WI38 (cell line): ENCODE measurements around the gene SGCD.
A peak's percentile ranks its signal among the peaks of the same experiment; 100 is the strongest.

Source experiments
- H3K4me3 ChIP-seq: 2 replicates; pipeline ENCODE4 v1.5.1; 2011; ENCODE audit warnings: low read depth, mild to moderate bottlenecking, control low read depth, low read length
- TF ChIP-seq, protein P1 (sequence below): IDR thresholded peaks from 2 replicates; pipeline ENCODE4 v1.5.1; 2012; ENCODE audit warnings: low read depth, mild to moderate bottlenecking, control low read depth, low read length

Gene SGCD

DNA sequence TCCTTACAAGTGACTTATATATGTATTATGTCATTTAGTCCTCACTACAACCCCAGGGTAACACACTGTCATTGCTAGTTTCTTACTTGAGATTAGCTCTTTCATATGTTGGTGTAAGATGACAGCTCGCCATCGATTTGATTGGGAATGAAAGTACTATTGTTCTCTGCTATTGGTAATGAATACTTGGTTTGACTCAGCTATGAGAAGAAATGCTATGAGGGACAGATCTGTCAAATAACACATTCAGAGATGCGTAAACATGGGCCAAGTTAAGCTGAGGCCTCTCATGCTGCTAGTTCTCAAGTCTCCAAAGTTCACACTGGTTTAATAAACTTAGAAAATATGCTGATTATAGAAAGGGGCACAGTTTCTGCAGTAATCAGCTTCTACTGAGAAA, 142.7 kb downstream of the SGCD start:
- H3K4me3 ChIP-seq: no peak overlapping the region
- TF ChIP-seq, protein P1, sequence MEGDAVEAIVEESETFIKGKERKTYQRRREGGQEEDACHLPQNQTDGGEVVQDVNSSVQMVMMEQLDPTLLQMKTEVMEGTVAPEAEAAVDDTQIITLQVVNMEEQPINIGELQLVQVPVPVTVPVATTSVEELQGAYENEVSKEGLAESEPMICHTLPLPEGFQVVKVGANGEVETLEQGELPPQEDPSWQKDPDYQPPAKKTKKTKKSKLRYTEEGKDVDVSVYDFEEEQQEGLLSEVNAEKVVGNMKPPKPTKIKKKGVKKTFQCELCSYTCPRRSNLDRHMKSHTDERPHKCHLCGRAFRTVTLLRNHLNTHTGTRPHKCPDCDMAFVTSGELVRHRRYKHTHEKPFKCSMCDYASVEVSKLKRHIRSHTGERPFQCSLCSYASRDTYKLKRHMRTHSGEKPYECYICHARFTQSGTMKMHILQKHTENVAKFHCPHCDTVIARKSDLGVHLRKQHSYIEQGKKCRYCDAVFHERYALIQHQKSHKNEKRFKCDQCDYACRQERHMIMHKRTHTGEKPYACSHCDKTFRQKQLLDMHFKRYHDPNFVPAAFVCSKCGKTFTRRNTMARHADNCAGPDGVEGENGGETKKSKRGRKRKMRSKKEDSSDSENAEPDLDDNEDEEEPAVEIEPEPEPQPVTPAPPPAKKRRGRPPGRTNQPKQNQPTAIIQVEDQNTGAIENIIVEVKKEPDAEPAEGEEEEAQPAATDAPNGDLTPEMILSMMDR: no peak

DNA sequence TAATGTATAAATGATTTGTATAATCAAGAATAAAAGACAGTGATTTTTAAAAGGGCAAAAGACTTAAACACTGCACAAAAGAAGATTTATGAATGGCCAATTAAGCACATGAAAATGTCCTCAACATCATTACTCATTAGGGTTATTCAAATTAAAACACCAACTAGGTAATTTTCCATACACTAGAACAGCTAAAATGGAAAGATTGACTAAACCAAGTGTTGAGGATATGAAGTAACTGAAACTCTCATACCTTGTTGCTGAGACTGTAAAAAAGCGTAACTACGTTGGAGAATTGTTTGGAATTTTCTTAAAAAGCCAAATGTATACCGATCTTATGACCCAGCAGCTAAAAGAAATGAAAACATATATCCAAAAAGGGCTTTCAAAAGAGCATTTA, 144.9 kb downstream of the SGCD start:
- TF ChIP-seq, protein P1: no peak
- no peak overlapping the region for H3K4me3 ChIP-seq

DNA sequence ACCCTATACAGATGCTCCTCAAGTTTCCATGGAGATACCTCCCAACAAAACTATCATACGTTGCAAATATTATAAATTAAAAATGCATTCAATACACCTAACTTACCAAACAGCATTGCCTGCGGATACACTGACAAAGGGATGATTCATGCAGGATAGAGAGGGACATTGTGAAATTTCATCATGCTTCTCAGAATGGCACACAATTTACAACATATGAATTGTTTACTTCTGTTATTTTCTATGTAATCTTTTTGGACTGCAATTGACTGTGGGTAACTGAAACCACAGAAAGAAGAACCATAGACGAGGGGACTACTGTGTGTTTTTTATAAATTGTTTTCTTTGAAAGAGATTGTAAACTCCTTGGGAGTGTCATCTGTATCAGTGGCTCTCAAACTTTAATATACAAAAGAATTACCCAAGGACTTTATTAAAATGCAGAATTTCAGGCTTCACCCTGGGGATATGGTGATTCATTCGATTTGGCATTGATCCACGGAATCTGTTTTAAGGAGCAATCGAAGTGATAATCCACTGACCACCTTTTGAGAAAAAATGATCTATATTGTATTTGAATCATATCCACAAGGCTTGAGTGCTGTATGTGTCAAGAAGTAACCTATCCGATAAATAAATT, 146.4 kb downstream of the SGCD start:
- TF ChIP-seq, protein P1: no peak

DNA sequence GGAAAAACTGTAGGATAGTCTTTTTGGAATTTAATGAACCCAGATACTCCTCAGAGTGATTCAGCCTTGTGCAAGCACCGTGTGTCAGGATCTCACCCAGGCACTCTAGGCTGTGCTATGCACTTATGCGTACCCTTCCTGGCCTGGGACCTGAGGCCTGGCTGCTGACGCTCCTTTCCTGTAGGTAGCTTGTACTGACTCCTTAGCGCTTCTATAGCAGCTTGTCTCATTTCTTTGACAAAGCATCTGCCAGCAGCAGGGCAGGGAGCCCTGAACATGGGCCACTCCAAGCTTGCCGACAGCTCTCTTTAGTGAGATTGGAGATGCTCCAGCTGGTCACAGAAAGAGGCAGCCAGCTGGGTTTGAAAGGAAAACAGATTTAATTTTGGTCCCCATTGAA, 147.3 kb downstream of the SGCD start:
- H3K4me3 ChIP-seq: no peak overlapping the region
- TF ChIP-seq, protein P1: no peak

More for the DNA sequence above, 146.4 kb downstream of the SGCD start:
- H3K4me3 ChIP-seq: no peak overlapping the region

DNA sequence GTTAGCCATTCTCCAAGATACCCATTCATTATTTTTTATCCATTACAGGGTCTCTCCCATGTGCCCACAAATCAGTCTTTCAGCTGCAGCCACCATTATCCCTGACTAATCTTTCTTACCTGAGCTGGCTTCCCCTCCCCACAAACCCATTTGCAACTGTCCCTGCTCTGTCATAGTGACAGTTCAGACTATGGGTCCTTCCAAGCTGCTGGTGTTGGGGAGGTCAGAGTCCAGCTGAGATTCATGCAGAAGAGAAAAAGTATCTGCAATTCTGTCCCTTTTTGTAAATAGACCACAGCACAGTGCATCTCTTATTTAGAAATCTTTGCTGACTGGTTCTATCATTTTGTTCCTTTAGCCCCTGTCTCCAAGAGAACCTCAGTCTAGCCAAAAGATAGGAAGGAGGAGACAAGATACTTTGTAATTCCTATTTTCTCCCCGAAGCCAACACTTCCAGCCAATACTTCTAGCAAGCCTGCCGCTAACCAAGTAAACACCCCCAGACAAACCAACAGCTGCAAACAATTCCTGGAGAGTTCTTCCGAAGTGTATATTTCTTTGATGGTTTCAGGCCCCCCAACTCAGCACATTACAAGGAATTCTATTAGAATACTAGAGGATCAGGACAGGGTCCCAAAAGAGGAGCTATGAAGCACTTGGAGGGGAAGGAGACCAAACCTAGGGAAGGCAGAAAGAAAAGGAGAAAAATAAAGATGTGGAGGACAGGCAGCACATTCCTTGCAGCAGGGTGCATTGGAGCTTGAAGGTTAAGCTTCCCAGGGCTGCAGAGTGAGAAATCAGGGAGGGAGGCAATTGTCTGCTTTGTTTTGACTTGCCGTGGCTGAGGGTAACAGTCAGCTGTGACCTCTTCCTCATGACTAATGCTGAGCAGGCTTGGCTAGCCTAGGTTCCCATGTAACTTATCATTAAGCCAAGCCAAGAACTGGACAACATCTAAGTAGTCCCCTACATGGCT, 148.5 kb downstream of the SGCD start:
- TF ChIP-seq, protein P1: 0 out of 2 replicates have a peak, but pooled peaks have one; percentile 7
- peak overlapping the region; percentile 5; the same call in 1 of the 2 replicates for H3K4me3 ChIP-seq

DNA sequence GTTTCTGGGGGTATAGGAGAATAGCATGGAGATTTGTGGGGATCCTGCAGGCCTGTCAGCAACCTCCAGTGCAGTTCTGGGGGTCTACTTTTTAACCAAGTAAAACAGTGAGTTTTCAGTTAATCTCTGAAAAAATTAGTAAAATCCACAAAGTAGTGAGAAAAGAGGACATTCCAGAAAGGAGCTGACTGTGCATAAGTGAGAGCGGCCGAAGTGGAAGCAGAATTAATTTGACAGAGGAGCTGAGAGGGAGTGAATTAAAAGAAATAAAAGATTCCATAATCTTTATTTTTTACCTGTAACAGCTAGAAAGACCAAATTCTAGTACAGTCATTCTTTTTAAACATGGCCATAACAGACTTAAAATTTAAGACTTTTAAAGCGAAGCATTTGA, 149.2 kb downstream of the SGCD start:
- TF ChIP-seq, protein P1: no peak
- H3K4me3 ChIP-seq: no peak overlapping the region

DNA sequence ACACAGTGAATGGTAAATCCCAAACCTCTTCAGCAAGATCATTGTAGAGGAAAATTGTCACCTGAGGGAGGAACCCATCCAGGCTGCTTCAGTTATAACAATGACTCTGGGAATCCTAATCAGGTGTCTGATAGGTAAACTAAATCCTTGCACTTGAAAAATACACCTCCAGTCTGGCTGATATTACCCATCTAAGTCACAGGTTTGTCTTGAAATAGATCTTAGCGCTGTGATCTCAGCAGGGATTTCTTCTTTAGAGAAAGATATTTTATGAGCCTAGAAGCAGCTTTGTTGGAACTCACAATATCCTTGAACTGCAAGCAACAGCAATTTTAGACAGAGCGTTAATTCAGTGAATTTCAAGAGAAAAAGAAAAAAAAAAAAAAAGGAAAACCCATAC, 149.7 kb downstream of the SGCD start:
- H3K4me3 ChIP-seq: no peak overlapping the region
- TF ChIP-seq, protein P1: no peak
